Activated CD4-positive, alpha-beta T cell treated with anti-CD3 and anti-CD28 coated beads for 36 hours (primary cell): ENCODE data around the gene MBOAT2. TPM values are rescaled to one million over a fixed set of nuclear protein-coding genes. Genes with fewer than 3 reads are reported as not detected.

Experiments
- ATAC-seq: fragments of 200-7000 bp; cut with Tn5 transposase; one replicate; pipeline ENCODE4 v1.10.0; 2021; ENCODE audit warnings: mild to moderate bottlenecking, moderate library complexity
- CTCF ChIA-PET: fragments of 350-600 bp; sonication (Branson Sonifier 250); formaldehyde crosslinking; loops from one replicate; lab custom pipeline; 2021; ENCODE audit warnings: antibody characterized with exemption; lab: Charles Lee
- POLR2A ChIA-PET: fragments of 350-600 bp; sonication (Branson Sonifier 250); formaldehyde crosslinking; loops from one replicate; lab custom pipeline; 2021; ENCODE audit warnings: antibody characterized with exemption, inconsistent platforms; lab: Charles Lee
- DNase-seq: peaks from one replicate; pipeline ENCODE4 v3.0.0-alpha.2; 2020
- H3K27ac Mint-ChIP-seq: one replicate; pipeline ENCODE4 v1.8.0; 2021; ENCODE audit warnings: mixed read lengths
- H3K27me3 Mint-ChIP-seq: one replicate; pipeline ENCODE4 v1.8.0; 2021; ENCODE audit warnings: mixed read lengths
- H3K36me3 Mint-ChIP-seq: one replicate; pipeline ENCODE4 v1.8.0; 2021; ENCODE audit warnings: low read depth, mixed read lengths
- H3K4me1 Mint-ChIP-seq: one replicate; pipeline ENCODE4 v1.8.0; 2021; ENCODE audit warnings: mixed read lengths
- H3K4me3 Mint-ChIP-seq: one replicate; pipeline ENCODE4 v1.8.0; 2021; ENCODE audit warnings: mild to moderate bottlenecking, moderate library complexity, mixed read lengths
- H3K9me3 Mint-ChIP-seq: one replicate; pipeline ENCODE4 v1.8.0; 2021; ENCODE audit warnings: low read depth, mixed read lengths
- intact Hi-C, 2 experiments: fragments of 100-400 bp; cut with DNase I in 1 of 2; cut with micrococcal nuclease in 1 of 2; formaldehyde crosslinking; loops; one replicate each; pipeline versions ENCODE4 v1.14.2 to v1.15.1; 2022 to 2024; cut with DNase I, micrococcal nuclease
- total RNA-seq, 2 experiments: library from RNA; stranded (reverse); gene quantifications; one replicate each; pipeline ENCODE4 v1.2.3, GENCODE V29; 2021

Gene MBOAT2
- total RNA-seq, 2 experiments from 2014 or later: 4.7 to 6.9 TPM

GRCh38 chr2:8805278-8806210, 197.9 kb downstream of the MBOAT2 start:
- no peak overlapping the region for H3K4me3 Mint-ChIP-seq
- DNase-seq (no peak), ATAC-seq (no peak)
- H3K36me3 Mint-ChIP-seq: peaks cover 50% of the 10 kb centered on the region
- no peaks in the 10 kb centered on the region for H3K27me3 Mint-ChIP-seq
- ChIA-PET POLR2A (no interaction called here), CTCF (interaction anchor here (0.5 to 2.4 kb wide), 2 partner anchors 16 to 972 kb away, joined by 3 to 7 read pairs; no protein-coding TSS in a partner anchor)
- peaks cover 22% of the 10 kb centered on the region for H3K4me1 Mint-ChIP-seq
- no peak overlapping the region for H3K27ac Mint-ChIP-seq
- intact Hi-C loops: no loop called here
- no peaks in the 10 kb centered on the region for H3K9me3 Mint-ChIP-seq

- H3K9me3 Mint-ChIP-seq: no peaks in the 10 kb centered on the region
- DNase-seq (peak; percentile 77), ATAC-seq (peak; percentile 98)
- peaks cover 54% of the 10 kb centered on the region for H3K36me3 Mint-ChIP-seq
- H3K4me3 Mint-ChIP-seq: no peak overlapping the region
- H3K27me3 Mint-ChIP-seq: no peaks in the 10 kb centered on the region
- intact Hi-C loops: loop anchor here in 1 of 2 experiments (1.0 to 5.0 kb wide), 2 partner anchors 33 to 397 kb away; partner anchors contain the start of gene KIDINS220
- POLR2A ChIA-PET: interaction anchor here (0.6 kb wide), 1 partner anchor 1386 kb away, joined by 3 read pairs; no protein-coding TSS in a partner anchor
- peak overlapping the region; percentile 82 for H3K27ac Mint-ChIP-seq
- H3K4me1 Mint-ChIP-seq: peaks cover 27% of the 10 kb centered on the region
- CTCF ChIA-PET: interaction anchor here (0.5 to 2.4 kb wide), 6 partner anchors 12 to 689 kb away, joined by 3 to 7 read pairs (median 4); no protein-coding TSS in a partner anchor
Observed at GRCh38 chr2:8803658-8804379, 199.7 kb downstream of the MBOAT2 start.

- H3K36me3 Mint-ChIP-seq: peaks cover 52% of the 10 kb centered on the region
- intact Hi-C loops: loop anchor here in 1 of 2 experiments (5.0 kb wide), 1 partner anchor 395 kb away; no protein-coding TSS in a partner anchor
- no peak overlapping the region for H3K4me3 Mint-ChIP-seq
- no peak for ATAC-seq
- H3K27me3 Mint-ChIP-seq: no peaks in the 10 kb centered on the region
- DNase-seq: no peak
- CTCF ChIA-PET: interaction anchor here (1.1 to 2.0 kb wide), 3 partner anchors 16 to 71 kb away, joined by 3 to 7 read pairs (median 4); no protein-coding TSS in a partner anchor
- POLR2A ChIA-PET: no interaction called here
- no peak overlapping the region for H3K27ac Mint-ChIP-seq
- H3K9me3 Mint-ChIP-seq: no peaks in the 10 kb centered on the region
- H3K4me1 Mint-ChIP-seq: peaks cover 30% of the 10 kb centered on the region
Observed at GRCh38 chr2:8802741-8803140, 200.7 kb downstream of the MBOAT2 start.

Other genes starting within 250 kb of the MBOAT2 start
- 10 to 100 TPM; 22.7 to 24.4 TPM for gene KIDINS220, start 166.1 kb downstream of the MBOAT2 start, total RNA-seq
- gene ASAP2, start 203.1 kb upstream of the MBOAT2 start, total RNA-seq: under 1 TPM; 0.21 to 0.26 TPM